GM13977 (cell line): ENCODE results near the gene NABP1.

Source experiments
- DNase-seq: peaks from one replicate; pipeline ENCODE4 v3.0.0; 2012; ENCODE audit warnings: low spot score
- in situ Hi-C: fragments of 300-500 bp; cut with MboI; formaldehyde crosslinking; loops from one replicate; pipeline ENCODE4 v1.12.0; 2022; ENCODE audit warnings: low sequenced_read_pairs, low pct_unique_long_range_greater_than_20kb, mixed read lengths, inconsistent platforms; ENCODE audit not compliant: unreplicated experiment
- TF ChIP-seq, protein P1 (sequence below): IDR thresholded peaks from 2 replicates; pipeline ENCODE4 v1.5.1; 2012; ENCODE audit warnings: mild to moderate bottlenecking, control low read depth; ENCODE audit not compliant: insufficient read depth; ENCODE audit errors: extremely low read depth, missing control alignments

NABP1 gene, protein sequence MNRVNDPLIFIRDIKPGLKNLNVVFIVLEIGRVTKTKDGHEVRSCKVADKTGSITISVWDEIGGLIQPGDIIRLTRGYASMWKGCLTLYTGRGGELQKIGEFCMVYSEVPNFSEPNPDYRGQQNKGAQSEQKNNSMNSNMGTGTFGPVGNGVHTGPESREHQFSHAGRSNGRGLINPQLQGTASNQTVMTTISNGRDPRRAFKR

DNA sequence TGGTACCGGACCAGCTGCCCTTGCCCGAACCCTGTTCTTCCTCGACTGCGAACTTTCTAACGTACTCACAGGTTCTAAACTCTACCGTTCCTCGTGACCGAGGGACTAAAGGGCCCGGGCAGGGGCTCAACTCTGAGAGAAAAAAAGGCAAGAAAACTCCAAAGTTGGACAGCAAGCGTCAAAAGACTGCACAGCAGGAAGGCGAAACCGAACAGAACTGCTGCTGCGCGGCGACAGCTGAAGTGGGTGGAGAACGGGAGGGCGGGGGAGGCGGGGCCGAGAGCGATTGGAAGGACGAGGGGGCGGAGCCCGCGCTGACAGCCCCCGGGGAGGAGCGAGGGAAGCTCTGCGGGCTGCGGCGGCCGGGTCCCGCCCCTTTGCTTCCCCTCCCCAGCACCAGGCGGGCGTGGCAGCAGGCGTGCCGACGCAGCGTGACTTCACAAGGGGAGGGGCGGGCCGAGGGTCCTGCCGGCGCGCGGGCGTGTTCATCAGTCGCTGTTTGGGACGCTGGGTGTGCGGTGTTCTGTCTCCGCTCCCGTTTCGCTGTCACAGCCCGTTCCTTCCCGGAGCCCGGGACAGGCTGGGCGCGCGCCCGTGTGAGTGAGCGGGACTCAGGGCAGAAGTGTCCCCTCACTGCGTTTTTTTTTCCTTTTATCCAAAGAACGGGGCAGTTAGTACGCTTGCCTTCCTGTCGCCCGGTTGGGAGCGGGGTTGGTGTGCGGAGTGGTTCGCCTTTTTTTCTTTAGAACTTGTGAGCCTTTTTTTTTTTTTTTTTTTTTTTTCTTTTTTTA lies at the start of gene NABP1:
Gene NABP1, plus strand, starts transcription at position 491 of the 791 bp plus-strand sequence. CDS start 479 bp downstream, outside the sequence.
- in situ Hi-C loops, result no loop called here
- TF ChIP-seq, protein P1, sequence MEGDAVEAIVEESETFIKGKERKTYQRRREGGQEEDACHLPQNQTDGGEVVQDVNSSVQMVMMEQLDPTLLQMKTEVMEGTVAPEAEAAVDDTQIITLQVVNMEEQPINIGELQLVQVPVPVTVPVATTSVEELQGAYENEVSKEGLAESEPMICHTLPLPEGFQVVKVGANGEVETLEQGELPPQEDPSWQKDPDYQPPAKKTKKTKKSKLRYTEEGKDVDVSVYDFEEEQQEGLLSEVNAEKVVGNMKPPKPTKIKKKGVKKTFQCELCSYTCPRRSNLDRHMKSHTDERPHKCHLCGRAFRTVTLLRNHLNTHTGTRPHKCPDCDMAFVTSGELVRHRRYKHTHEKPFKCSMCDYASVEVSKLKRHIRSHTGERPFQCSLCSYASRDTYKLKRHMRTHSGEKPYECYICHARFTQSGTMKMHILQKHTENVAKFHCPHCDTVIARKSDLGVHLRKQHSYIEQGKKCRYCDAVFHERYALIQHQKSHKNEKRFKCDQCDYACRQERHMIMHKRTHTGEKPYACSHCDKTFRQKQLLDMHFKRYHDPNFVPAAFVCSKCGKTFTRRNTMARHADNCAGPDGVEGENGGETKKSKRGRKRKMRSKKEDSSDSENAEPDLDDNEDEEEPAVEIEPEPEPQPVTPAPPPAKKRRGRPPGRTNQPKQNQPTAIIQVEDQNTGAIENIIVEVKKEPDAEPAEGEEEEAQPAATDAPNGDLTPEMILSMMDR, result no peak
- peak; percentile 95 for DNase-seq

DNA sequence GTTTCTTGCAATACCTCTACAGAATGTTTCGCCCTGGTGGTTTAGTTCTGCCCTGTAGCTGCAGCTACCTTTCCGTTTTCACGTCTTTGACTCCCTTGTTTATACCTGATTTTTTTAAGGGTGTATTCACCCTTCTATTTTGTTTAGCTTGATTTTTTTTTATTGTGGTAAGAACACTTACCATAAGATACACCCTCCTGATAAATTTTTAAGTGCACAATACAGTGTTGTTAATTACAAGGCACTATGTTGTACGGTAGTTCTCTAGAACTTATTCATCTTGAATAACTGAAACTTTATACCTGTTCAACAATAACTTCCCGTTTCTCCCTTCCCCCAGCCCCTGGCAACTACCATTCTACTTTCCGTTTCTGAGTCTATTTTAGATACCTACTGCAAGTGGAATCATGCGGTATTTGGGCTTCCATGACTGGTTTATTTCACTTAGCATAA lies 48.9 kb upstream of the NABP1 start:
- DNase-seq, result no peak
- TF ChIP-seq, protein P1, result no peak
- in situ Hi-C loops, result no loop called here

DNA sequence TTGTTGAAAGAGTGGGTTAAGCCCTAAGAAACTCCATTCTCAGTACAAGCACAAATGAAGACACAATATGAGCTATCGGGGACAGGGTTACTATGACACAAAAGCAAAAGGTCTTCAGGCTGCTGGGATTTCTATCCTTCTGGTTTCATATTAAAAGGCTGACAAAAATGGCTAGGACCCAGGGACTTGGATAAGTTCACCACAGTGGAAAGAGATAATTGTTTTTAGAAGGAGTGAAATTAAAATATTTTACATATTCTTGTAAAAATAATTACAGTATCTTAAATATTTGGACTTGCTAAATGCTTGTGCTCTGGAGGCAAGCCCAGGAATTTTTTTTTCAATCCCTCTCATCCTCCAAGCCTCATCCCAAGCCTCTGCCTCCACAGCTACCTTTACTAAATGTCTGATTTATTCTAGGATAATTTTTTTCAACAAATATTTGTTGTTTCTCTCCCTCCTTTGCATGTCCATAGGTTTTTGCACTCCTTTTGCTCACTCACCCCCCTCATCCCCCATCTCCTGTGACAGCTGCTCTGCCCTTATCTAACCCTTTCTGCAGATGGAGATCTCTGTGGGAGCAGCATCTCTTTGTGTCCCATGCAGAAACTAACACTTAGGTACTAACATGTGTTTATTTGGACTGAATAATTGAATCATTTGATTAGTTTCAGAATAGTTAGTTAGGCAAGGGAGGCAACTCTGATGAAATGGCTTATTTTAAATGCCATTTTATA lies 47.8 kb upstream of the NABP1 start:
- TF ChIP-seq, protein P1, result no peak
- DNase-seq, result no peak
- in situ Hi-C loops, result no loop called here

DNA sequence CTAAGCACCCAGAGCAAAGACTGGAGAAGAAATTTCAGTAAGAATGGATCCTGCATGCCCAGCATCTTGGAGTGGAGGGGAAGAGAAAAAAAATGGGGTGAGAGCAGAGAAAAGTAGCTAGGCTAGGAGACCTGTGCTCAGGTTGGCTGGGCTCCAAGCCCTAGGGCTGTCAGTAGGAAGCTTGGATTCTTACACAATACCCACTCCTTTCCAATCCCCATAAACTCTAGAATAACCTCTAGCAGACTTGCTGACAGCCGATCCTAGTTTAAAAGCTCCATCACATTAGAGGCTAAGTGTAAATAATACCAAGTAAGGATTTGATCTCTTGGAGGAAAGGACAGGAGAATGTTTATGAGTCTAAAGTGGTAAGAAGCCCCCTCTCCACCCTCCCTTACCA lies 46.2 kb upstream of the NABP1 start:
- no peak for DNase-seq
- TF ChIP-seq, protein P1, result no peak
- in situ Hi-C loops, result no loop called here

DNA sequence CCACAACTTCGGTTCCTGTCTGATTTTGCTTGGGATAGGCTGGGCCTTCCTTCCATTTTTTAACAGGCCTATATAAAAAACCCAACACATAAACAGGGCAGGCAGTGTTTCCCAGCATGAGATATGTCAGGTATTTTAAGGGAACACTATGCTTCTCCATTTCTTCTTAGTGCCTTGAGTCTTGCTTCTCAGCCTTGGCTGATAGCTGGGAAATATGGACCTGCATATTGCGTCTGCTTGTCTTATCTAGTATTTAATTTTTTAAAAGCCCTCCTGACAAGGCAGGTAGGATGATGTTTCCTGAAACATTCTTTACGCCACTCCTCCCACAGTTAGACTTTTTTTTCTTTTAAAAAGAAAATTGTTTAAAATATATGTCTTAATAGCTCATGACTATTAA lies 45.5 kb upstream of the NABP1 start:
- TF ChIP-seq, protein P1, result no peak
- in situ Hi-C loops, result no loop called here
- DNase-seq, result no peak

DNA sequence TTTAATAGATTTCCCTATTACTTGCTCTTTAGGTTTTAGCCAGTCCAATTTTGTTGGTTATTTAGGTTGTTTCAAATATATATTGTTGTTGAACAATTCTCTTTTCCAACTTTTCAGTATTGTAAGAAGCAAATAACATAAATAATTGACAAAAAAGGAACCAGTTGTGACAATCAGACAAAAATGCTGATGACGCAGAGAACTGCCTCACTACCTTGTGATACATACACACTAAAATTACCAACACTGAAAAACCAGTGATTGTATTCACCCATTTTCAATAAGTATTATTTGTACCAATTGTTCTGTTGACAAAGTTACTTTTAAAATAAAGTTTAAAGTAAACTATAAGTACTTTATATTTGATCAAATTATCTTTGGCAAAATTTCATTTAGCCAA lies 43.1 kb upstream of the NABP1 start:
- DNase-seq, result no peak
- in situ Hi-C loops, result no loop called here
- TF ChIP-seq, protein P1, result no peak
